Sigmoid colon (tissue), 7 donors: ENCODE data around the gene UBN1. TPM values are rescaled to one million over a fixed set of nuclear protein-coding genes. Genes with fewer than 3 reads are reported as not detected.

ENCODE experiments used
- DNase-seq: peaks from one replicate; pipeline ENCODE4 v3.0.0-alpha.2; 2019
- H3K27ac ChIP-seq, 4 donors: fragments of 200-600 bp; sonication (generic); one replicate each; pipeline ENCODE4 v1.5.1; 2016 to 2019; ENCODE audit warnings: mild to moderate bottlenecking in 1 of 4
- H3K27me3 ChIP-seq, 3 donors: fragments of 200-600 bp; sonication (generic); one replicate each; pipeline ENCODE4 v1.5.1; 2019; ENCODE audit warnings: mild to moderate bottlenecking in 1 of 3
- H3K36me3 ChIP-seq, 4 donors: fragments of 200-600 bp; sonication (generic); one replicate each; pipeline ENCODE4 v1.5.1; 2016 to 2019
- H3K4me1 ChIP-seq, 4 donors: fragments of 200-600 bp; sonication (generic); one replicate each; pipeline ENCODE4 v1.5.1; 2017 to 2019
- H3K4me3 ChIP-seq, 4 donors: fragments of 200-600 bp; sonication (generic); one replicate each; pipeline ENCODE4 v1.5.1; 2017 to 2019; ENCODE audit warnings: mild to moderate bottlenecking in 2 of 4, moderate library complexity in 1 of 4
- H3K9me3 ChIP-seq, 4 donors: fragments of 200-600 bp in 3 of 4; sonication (generic) in 3 of 4; one replicate each; pipeline versions ENCODE4 v1.5.1 to v1.6.1; 2013 to 2019
- EP300 ChIP-seq, 4 donors: sonication (generic); formaldehyde crosslinking; IDR thresholded peaks; one replicate each; pipeline ENCODE4 v1.6.1; 2017; ENCODE audit warnings: antibody characterized with exemption in 4 of 4
- POLR2A ChIP-seq, 2 donors: fragments of 450-650 bp; IDR thresholded peaks; one replicate each; pipeline ENCODE4 v1.6.1; 2016; ENCODE audit warnings: antibody characterized with exemption in 2 of 2, mild to moderate bottlenecking in 2 of 2, moderate library complexity in 2 of 2
- POLR2AphosphoS5 ChIP-seq, 4 donors: sonication (generic); formaldehyde crosslinking; IDR thresholded peaks; one replicate each; pipeline ENCODE4 v1.6.1; 2017; ENCODE audit warnings: antibody characterized with exemption in 4 of 4
- WGBS, 2 donors: extraction: QIAGEN DNeasy Blood & Tissue Kit; methylation state at CpG; one replicate each; pipeline ENCODE4 v1.1.7; 2013; 5-methylcytosine and 5-hydroxymethylcytosine counted together
- intact Hi-C: fragments of 100-400 bp; cut with DNase I; formaldehyde crosslinking; loops from one replicate; pipeline ENCODE4 v1.15.1; 2023
- polyA plus RNA-seq, 3 donors: library from polyadenylated mRNA; stranded (reverse); fragments of 200-250 nt; gene quantifications; one replicate each; pipeline ENCODE4 v1.2.3, GENCODE V29; 2013
- total RNA-seq, 4 donors: library from RNA; depleted of rRNA; stranded (reverse); fragments of >200 nt; gene quantifications; one replicate each; pipeline ENCODE4 v1.1.0, GENCODE V29; 2016
- TF ChIP-seq, protein P1 (sequence below), 4 experiments: fragments of 450-650 bp in 3 of 4; fragments of 200-600 bp in 1 of 4; IDR thresholded peaks; one replicate each; pipeline ENCODE4 v1.5.1; 2016 to 2019; ENCODE audit warnings: antibody characterized with exemption in 4 of 4, mild to moderate bottlenecking in 3 of 4, moderate library complexity in 2 of 4
- donor health status: healthy with polysubstance abuse.
- donor health status: Bipolar disorder and iron deficiency.
- donor health status: healthy.

UBN1 gene
- total and polyA plus RNA-seq, 7 donors, result 8.4 to 27.7 (median 17.8) TPM

DNA sequence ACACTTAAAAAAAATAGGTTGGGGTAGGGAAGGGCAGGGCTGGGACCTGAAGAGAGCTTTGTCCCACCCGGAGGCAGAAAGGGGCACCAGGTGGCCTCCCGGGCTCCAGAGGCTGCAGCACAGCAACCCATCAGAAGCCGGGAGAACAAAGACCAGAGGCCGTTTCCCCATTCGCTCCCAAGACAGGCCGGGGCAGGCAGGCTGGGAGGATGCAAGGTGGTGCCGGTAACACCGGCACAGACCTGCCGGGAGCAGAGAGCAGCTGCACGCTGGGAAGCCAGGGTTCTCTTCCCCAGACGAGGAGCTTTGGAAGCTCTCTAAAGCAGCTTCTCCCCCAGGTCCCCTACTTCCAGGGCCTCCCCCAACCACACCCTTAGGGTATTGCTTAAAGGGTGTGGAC lies 84.1 kb downstream of the UBN1 start:
- H3K4me3 ChIP-seq, result no peak overlapping the region
- no peaks in the 10 kb centered on the region for H3K36me3 ChIP-seq
- H3K4me1 ChIP-seq, result peaks cover 0 to 11% (median 7%) of the 10 kb centered on the region in 4 donors
- no peak for DNase-seq
- peaks cover 0 to 13% (median 3%) of the 10 kb centered on the region in 3 donors for H3K27me3 ChIP-seq
- H3K9me3 ChIP-seq, result peaks cover 0 to 10% (median 0%) of the 10 kb centered on the region in 4 donors
- WGBS, 2 donors, result 89 to 91% methylated on average over 11 of the region's 11 CpGs
- intact Hi-C loops, result no loop called here
- H3K27ac ChIP-seq, result no peak overlapping the region
- no peak for TF ChIP-seq EP300 (IDR thresholded peaks at IDR 0.05)
- TF ChIP-seq POLR2A (IDR thresholded peaks at IDR 0.05), result no peak
- TF ChIP-seq, protein P1, sequence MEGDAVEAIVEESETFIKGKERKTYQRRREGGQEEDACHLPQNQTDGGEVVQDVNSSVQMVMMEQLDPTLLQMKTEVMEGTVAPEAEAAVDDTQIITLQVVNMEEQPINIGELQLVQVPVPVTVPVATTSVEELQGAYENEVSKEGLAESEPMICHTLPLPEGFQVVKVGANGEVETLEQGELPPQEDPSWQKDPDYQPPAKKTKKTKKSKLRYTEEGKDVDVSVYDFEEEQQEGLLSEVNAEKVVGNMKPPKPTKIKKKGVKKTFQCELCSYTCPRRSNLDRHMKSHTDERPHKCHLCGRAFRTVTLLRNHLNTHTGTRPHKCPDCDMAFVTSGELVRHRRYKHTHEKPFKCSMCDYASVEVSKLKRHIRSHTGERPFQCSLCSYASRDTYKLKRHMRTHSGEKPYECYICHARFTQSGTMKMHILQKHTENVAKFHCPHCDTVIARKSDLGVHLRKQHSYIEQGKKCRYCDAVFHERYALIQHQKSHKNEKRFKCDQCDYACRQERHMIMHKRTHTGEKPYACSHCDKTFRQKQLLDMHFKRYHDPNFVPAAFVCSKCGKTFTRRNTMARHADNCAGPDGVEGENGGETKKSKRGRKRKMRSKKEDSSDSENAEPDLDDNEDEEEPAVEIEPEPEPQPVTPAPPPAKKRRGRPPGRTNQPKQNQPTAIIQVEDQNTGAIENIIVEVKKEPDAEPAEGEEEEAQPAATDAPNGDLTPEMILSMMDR (IDR thresholded peaks at IDR 0.05), result no peak
- no peak for TF ChIP-seq POLR2AphosphoS5 (IDR thresholded peaks at IDR 0.05)

Other genes with a start within 250 kb of the UBN1 start
- gene UBALD1, start 232.6 kb upstream of the UBN1 start, total RNA-seq, result 10 to 100 TPM in 3 of 4 donors, 1 to 10 TPM in 1; 7.6 to 20.2 (median 14.1) TPM
- 10 to 100 TPM; 10.4 to 22.9 (median 12.6) TPM for gene UBALD1, start 232.6 kb upstream of the UBN1 start, polyA plus RNA-seq
- gene MGRN1, start 222.7 kb upstream of the UBN1 start, total RNA-seq, result 10 to 100 TPM; 18.4 to 37.9 (median 31.0) TPM
- 10 to 100 TPM; 16.8 to 34.5 (median 23.4) TPM for gene MGRN1, start 222.7 kb upstream of the UBN1 start, polyA plus RNA-seq
- 10 to 100 TPM; 16.6 to 21.8 (median 18.6) TPM for gene NUDT16L1, start 153.9 kb upstream of the UBN1 start, total RNA-seq
- 10 to 100 TPM; 53.7 to 75.1 (median 61.9) TPM for gene NUDT16L1, start 153.9 kb upstream of the UBN1 start, polyA plus RNA-seq
- 10 to 100 TPM; 20.3 to 30.7 (median 23.8) TPM for gene ANKS3, start 113.2 kb upstream of the UBN1 start, total RNA-seq
- 10 to 100 TPM in 1 of 3 donors, 1 to 10 TPM in 2; 3.9 to 20.8 (median 9.6) TPM for gene ANKS3, start 113.2 kb upstream of the UBN1 start, polyA plus RNA-seq
- under 1 TPM; 0.14 to 0.83 (median 0.43) TPM for gene DNAAF8, start 112.9 kb upstream of the UBN1 start, total RNA-seq
- 1 to 10 TPM in 1 of 3 donors, under 1 TPM in 2; 0.60 to 1.2 (median 0.73) TPM for gene DNAAF8, start 112.9 kb upstream of the UBN1 start, polyA plus RNA-seq
- gene ZNF500, start 80.3 kb upstream of the UBN1 start, total RNA-seq, result 10 to 100 TPM; 10.2 to 14.4 (median 12.8) TPM
- gene ZNF500, start 80.3 kb upstream of the UBN1 start, polyA plus RNA-seq, result 10 to 100 TPM in 1 of 3 donors, 1 to 10 TPM in 2; 4.2 to 11.7 (median 5.1) TPM
- gene SEPTIN12, start 59.1 kb upstream of the UBN1 start, total RNA-seq, result not detected
- 1 to 10 TPM in 1 of 3 donors, not detected in 2; 2.5 TPM for gene SEPTIN12, start 59.1 kb upstream of the UBN1 start, polyA plus RNA-seq
- not detected for gene SMIM22, start 52.1 kb upstream of the UBN1 start, total RNA-seq
- gene SMIM22, start 52.1 kb upstream of the UBN1 start, polyA plus RNA-seq, result 1,000 to 10,000 TPM in 2 of 3 donors, 100 to 1,000 TPM in 1; 848 to 2,006 (median 1,963) TPM
- gene ROGDI, start 44.8 kb upstream of the UBN1 start, total RNA-seq, result 10 to 100 TPM; 47.9 to 72.8 (median 58.3) TPM
- 10 to 100 TPM; 23.4 to 46.7 (median 25.2) TPM for gene ROGDI, start 44.8 kb upstream of the UBN1 start, polyA plus RNA-seq
- gene GLYR1, start 193 bp upstream of the UBN1 start, total RNA-seq, result 10 to 100 TPM; 56.7 to 67.3 (median 59.9) TPM
- 10 to 100 TPM; 48.0 to 70.5 (median 70.3) TPM for gene GLYR1, start 193 bp upstream of the UBN1 start, polyA plus RNA-seq
- 10 to 100 TPM; 10.3 to 42.9 (median 37.0) TPM for gene PPL, start 89.7 kb downstream of the UBN1 start, total RNA-seq
- 10 to 100 TPM in 1 of 3 donors, 1 to 10 TPM in 2; 4.6 to 27.0 (median 8.3) TPM for gene PPL, start 89.7 kb downstream of the UBN1 start, polyA plus RNA-seq
- 1 to 10 TPM in 1 of 4 donors, under 1 TPM in 3; 0.28 to 2.5 (median 0.65) TPM for gene SEC14L5, start 110.8 kb downstream of the UBN1 start, total RNA-seq
- gene SEC14L5, start 110.8 kb downstream of the UBN1 start, polyA plus RNA-seq, result under 1 TPM; under 0.01 to 0.46 (median 0.35) TPM
- 10 to 100 TPM; 11.7 to 30.7 (median 17.1) TPM for gene NAGPA, start 186.5 kb downstream of the UBN1 start, total RNA-seq
- gene NAGPA, start 186.5 kb downstream of the UBN1 start, polyA plus RNA-seq, result 10 to 100 TPM; 10.8 to 20.3 (median 14.8) TPM
- 10 to 100 TPM in 3 of 4 donors, 1 to 10 TPM in 1; 4.6 to 15.7 (median 13.4) TPM for gene C16orf89, start 218.5 kb downstream of the UBN1 start, total RNA-seq
- 1 to 10 TPM; 2.5 to 6.6 (median 2.7) TPM for gene C16orf89, start 218.5 kb downstream of the UBN1 start, polyA plus RNA-seq
- 10 to 100 TPM in 3 of 4 donors, 1 to 10 TPM in 1; 9.7 to 30.4 (median 14.3) TPM for gene ALG1, start 224.4 kb downstream of the UBN1 start, total RNA-seq
- 10 to 100 TPM in 1 of 3 donors, 1 to 10 TPM in 2; 2.4 to 35.0 (median 4.2) TPM for gene ALG1, start 224.4 kb downstream of the UBN1 start, polyA plus RNA-seq